Effector memory CD8-positive, alpha-beta T cell (primary cell): Measurements from ENCODE around the gene MAFG.
A peak's percentile ranks its signal among the peaks of the same experiment; 100 is the strongest.

Experiments used
- ATAC-seq: fragments of 150-1000 bp; cut with Tn5 transposase; replicated peaks from 2 replicates; pipeline ENCODE4 v1.10.0; 2021; ENCODE audit warnings: mild to moderate bottlenecking, moderate library complexity
- DNase-seq, 3 experiments: peaks; one replicate each; pipeline ENCODE4 v3.0.0; 2021
- H3K27ac Mint-ChIP-seq, 2 donors: one replicate each; pipeline ENCODE4 v1.8.0; 2022; ENCODE audit warnings: mild to moderate bottlenecking in 2 of 2, mixed read lengths in 2 of 2, moderate library complexity in 2 of 2
- H3K27me3 Mint-ChIP-seq, 2 donors: one replicate each; pipeline ENCODE4 v1.8.0; 2022; ENCODE audit warnings: mixed read lengths in 2 of 2
- H3K36me3 Mint-ChIP-seq: one replicate; pipeline ENCODE4 v1.8.0; 2022; ENCODE audit warnings: mild to moderate bottlenecking, moderate library complexity, mixed read lengths; ENCODE audit not compliant: insufficient read depth
- H3K4me1 Mint-ChIP-seq, 2 donors: one replicate each; pipeline ENCODE4 v1.8.0; 2022; ENCODE audit warnings: low read depth in 2 of 2, mixed read lengths in 2 of 2
- H3K4me3 Mint-ChIP-seq, 2 donors: one replicate each; pipeline ENCODE4 v1.8.0; 2022; ENCODE audit warnings: mild to moderate bottlenecking in 2 of 2, mixed read lengths in 2 of 2, moderate library complexity in 2 of 2
- H3K9me3 Mint-ChIP-seq, 2 donors: one replicate each; pipeline ENCODE4 v1.8.0; 2022; ENCODE audit warnings: mixed read lengths in 2 of 2

The MAFG gene

DNA sequence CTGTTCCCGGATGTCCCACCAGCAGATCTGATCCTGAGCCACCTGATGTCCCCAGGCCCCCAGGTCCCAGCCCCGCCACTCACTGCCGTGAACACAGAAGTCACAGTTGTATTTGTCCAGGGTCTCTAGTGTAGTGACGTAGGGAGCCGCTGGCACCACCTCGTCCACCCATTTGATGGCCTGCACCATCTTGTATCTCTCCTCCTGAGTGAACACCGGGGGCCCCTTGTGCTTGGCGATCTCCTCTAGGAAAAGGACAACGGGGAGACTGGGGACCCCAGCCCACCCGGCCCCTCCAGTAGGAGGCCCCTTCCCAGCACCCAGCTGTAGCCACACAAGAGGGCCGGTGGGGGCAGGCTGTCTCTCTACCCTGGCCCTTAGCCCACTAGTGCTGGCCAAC lies 18.7 kb downstream of the MAFG start:
- peaks cover 24% of the 10 kb centered on the region for H3K36me3 Mint-ChIP-seq

DNA sequence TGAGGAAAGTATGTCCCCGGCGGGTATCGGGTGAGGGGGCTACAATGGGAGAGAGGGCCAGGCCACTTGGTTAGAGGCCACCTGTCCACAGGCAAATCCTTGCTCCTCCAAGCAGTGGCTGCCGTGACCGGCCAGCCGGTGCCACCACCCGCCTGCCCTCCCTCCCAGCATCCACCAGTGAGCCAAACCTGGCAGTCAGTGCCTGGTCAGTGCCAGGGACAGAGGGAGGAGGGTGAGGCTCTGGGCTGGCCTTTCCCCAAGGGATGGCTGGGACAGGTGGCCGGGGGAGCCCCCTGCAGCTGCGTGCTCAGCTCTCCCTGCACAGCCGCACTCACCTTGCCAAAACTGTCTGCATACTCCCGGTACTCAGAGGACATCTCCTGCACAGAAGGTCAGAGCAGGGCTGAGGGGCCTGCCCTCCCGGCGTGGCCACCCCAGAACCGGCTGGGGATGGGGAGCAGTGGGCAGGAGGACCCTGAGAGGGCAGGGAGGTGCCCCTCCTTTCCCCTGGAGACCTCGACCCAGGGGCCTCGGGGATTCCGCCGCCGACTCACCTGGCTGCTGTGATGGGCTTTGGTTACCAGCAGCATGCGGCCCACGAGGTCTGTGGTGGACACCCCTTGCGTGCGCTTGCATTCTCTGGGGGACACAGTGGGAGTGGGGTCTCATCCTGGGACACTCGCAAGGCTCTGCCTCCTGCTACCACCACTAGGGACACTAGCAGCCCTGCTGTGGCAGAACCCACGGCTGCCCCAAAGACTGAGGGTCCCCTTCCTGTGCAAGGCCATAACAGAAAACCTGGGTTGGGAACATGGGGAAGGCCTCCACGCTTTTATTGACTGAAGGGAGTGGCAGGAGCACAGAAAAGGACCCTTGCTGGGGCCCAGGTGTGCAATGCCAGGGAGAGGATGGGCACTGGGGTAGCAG lies 20.1 kb downstream of the MAFG start:
- no peaks in the 10 kb centered on the region for H3K9me3 Mint-ChIP-seq
- DNase-seq (no peak), ATAC-seq (no peak)
- H3K4me1 Mint-ChIP-seq: peaks cover 8% of the 10 kb centered on the region in 2 donors
- H3K4me3 Mint-ChIP-seq: no peak overlapping the region
- H3K27ac Mint-ChIP-seq: no peak overlapping the region
- peaks cover 16% of the 10 kb centered on the region for H3K36me3 Mint-ChIP-seq
- no peaks in the 10 kb centered on the region for H3K27me3 Mint-ChIP-seq

More for the DNA sequence above, 18.7 kb downstream of the MAFG start:
- no peak overlapping the region for H3K4me3 Mint-ChIP-seq
- no peaks in the 10 kb centered on the region for H3K27me3 Mint-ChIP-seq
- peaks cover 8 to 11% of the 10 kb centered on the region in 2 donors for H3K4me1 Mint-ChIP-seq
- ATAC-seq: no peak
- DNase-seq: no peak
- H3K27ac Mint-ChIP-seq: no peak overlapping the region
- H3K9me3 Mint-ChIP-seq: no peaks in the 10 kb centered on the region

- no peak for ATAC-seq
- H3K27me3 Mint-ChIP-seq: no peaks in the 10 kb centered on the region
- peaks cover 12% of the 10 kb centered on the region for H3K36me3 Mint-ChIP-seq
- H3K9me3 Mint-ChIP-seq: no peaks in the 10 kb centered on the region
- no peak overlapping the region for H3K4me3 Mint-ChIP-seq
- H3K4me1 Mint-ChIP-seq: peaks cover 6% of the 10 kb centered on the region in 2 donors
- no peak for DNase-seq
- H3K27ac Mint-ChIP-seq: no peak overlapping the region
These were observed 20.9 kb downstream of the MAFG start for GRCh38 chr17:81906476-81907218.

GRCh38 chr17:81905993-81906392 lies 21.5 kb downstream of the MAFG start:
- H3K4me3 Mint-ChIP-seq: no peak overlapping the region
- H3K4me1 Mint-ChIP-seq: peaks cover 4 to 6% of the 10 kb centered on the region in 2 donors
- no peak for ATAC-seq
- no peak for DNase-seq
- peaks cover 3 to 6% of the 10 kb centered on the region in 2 donors for H3K27me3 Mint-ChIP-seq
- H3K9me3 Mint-ChIP-seq: no peaks in the 10 kb centered on the region
- H3K36me3 Mint-ChIP-seq: peaks cover 9% of the 10 kb centered on the region
- no peak overlapping the region for H3K27ac Mint-ChIP-seq

DNA sequence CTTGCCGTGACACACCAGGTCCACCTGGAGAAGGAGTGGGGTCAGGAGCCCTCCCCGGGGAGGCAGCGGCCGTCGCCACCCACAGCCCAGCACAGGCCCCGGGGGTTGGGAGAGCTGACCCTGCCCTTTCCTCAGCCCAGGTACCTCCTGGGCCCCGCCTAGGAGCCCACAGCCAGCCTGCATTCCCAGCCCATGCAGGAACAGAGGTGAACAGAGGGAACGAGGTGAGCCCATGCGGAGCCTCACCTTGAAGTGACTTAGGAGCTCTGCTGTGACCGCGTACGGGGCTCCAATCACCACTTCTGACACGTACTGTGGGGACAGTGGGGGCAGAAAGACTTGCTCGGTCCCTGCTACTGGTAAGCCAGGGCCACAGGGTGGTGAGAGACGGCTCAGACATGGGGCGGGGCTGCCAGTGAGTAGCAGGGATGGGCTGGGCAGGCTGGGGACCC lies 22.1 kb downstream of the MAFG start:
- no peak for DNase-seq

GRCh38 chr17:81904600-81905423 lies 22.7 kb downstream of the MAFG start:
- H3K4me1 Mint-ChIP-seq: peaks cover 0 to 7% of the 10 kb centered on the region in 2 donors
- H3K27ac Mint-ChIP-seq: no peak overlapping the region
- DNase-seq (no peak), ATAC-seq (no peak)
- no peak overlapping the region for H3K4me3 Mint-ChIP-seq
- no peaks in the 10 kb centered on the region for H3K9me3 Mint-ChIP-seq
- H3K27me3 Mint-ChIP-seq: peaks cover 8 to 12% of the 10 kb centered on the region in 2 donors
- H3K36me3 Mint-ChIP-seq: peaks cover 9% of the 10 kb centered on the region

More for the DNA sequence above, 22.1 kb downstream of the MAFG start:
- H3K36me3 Mint-ChIP-seq: peaks cover 9% of the 10 kb centered on the region
- ATAC-seq: no peak
- no peak overlapping the region for H3K27ac Mint-ChIP-seq
- peaks cover 8 to 11% of the 10 kb centered on the region in 2 donors for H3K27me3 Mint-ChIP-seq
- H3K9me3 Mint-ChIP-seq: no peaks in the 10 kb centered on the region
- peaks cover 4 to 10% of the 10 kb centered on the region in 2 donors for H3K4me1 Mint-ChIP-seq
- H3K4me3 Mint-ChIP-seq: no peak overlapping the region

DNA sequence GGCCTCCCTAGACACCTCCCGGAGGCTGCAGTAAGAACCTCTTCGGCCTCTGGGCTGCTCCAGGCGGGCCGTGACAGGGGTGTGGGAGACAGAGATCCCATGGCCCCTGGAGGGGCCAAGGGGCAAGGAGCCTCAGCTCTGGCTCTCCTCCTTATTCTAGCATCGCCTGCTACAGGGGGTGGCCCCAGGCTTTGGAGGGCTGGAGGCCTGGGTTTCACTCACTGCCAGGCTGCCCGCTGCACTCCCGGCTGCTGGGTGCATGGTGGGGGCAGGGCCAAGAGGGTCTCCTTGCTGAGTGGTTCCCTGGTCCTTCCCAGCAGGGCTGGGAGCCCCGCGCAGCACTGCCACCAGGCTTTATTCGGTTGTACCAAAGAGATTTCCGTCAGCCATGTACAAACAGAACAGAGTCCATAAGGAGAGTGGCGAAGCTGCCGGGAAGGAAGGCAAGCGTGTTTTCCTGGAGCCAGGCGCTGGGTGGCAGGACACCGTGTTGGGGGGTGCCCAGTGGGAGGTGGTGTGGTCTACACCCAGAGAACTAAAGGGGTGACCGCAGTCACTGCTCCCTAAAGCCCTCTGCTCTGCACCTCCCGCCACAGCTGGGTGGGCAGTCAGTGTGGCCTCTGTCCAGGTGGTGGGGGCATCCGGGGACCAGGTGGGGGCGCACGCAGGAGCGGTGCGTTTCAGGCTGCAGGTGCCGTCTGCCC lies 23.5 kb downstream of the MAFG start:
- Mint-ChIP-seq H3K27ac (no peak overlapping the region), H3K36me3 (peaks cover 14% of the 10 kb centered on the region), H3K4me1 (peaks cover 0 to 7% of the 10 kb centered on the region in 2 donors), H3K9me3 (no peaks in the 10 kb centered on the region), H3K4me3 (no peak overlapping the region), H3K27me3 (peaks cover 8 to 12% of the 10 kb centered on the region in 2 donors)
- DNase-seq: no peak
- ATAC-seq: no peak

DNA sequence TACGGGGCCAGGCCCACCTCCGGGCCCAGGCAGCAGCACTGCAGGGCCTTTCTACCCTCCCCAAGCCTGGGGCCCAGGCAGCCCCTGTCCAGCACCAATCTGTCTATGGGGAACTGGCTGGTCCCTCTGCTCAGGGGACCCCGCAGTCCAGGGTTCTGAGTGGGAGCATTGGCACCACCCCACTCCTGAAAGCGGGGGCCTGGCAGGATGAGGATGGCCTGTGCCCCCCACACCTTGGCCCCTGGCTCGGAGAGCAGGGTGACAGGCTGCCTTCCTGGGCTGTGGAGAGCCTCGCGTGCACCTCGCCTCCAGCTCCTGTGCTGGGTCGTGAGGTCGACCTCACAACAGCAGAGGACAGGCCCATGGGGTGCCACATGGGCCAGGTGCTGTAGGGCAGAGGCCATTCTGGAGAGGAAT lies 24.1 kb downstream of the MAFG start:
- Mint-ChIP-seq H3K27ac (no peak overlapping the region), H3K9me3 (no peaks in the 10 kb centered on the region), H3K27me3 (peaks cover 8 to 12% of the 10 kb centered on the region in 2 donors), H3K36me3 (peaks cover 19% of the 10 kb centered on the region), H3K4me1 (peaks cover 0 to 7% of the 10 kb centered on the region in 2 donors), H3K4me3 (no peak overlapping the region)
- DNase-seq (no peak), ATAC-seq (no peak)

DNA sequence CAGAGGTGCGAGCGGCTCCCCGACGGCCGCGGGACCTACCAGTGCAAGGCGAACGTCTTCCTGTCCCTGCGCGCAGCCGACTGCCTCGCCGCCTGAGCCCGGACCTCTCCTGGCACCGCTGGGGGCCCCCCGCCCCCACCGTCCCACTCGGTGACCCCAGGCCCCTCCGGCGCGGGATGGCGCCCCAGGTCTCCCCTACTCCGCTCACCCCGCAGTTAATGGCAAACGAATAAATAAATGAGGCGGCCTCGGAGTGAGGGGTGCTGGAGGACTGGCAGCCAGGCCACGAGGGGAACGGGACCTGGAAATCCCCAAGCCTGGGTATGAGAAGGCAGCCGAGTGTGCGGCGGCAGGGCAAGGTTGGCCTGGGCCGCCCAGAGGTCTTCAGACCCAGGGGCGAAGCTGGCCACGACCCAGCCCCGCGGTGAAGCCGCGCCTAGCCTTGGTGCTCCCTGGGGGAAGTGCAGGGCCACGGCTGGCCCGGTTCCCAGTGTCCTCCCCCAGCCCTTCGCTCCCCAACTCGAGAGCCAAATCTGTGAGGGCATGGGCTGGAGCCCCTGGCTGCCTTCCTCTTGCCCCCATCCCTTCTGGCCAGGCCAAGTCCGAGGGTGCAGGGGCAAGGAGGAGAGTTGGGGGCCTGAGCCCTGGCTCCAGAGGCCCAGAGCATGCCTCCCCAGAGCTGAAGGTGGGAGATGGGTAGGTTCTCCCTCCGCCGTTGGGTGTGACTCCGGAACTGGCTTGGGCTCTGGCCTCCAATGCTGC lies 24.7 kb downstream of the MAFG start:
- Mint-ChIP-seq H3K36me3 (peaks cover 19% of the 10 kb centered on the region), H3K27ac (no peak overlapping the region), H3K27me3 (peaks cover 8 to 12% of the 10 kb centered on the region in 2 donors)

GRCh38 chr17:81902023-81902652 lies 25.4 kb downstream of the MAFG start, which contains the start of gene NPB:
Gene NPB (plus strand): TSS chr17:81902238. CDS start chr17:81902278, 40 bp downstream.
- Mint-ChIP-seq H3K27ac (no peak within 1 kb of the TSS), H3K9me3 (no peaks in the 10 kb centered on the region), H3K36me3 (peaks cover 25% of the 10 kb centered on the region), H3K4me3 (peak within 1 kb of the TSS; percentile 9 to 21), H3K4me1 (peaks cover 0 to 7% of the 10 kb centered on the region in 2 donors), H3K27me3 (peaks cover 8 to 12% of the 10 kb centered on the region in 2 donors)
- ATAC-seq: peak; percentile 76
- no peak for DNase-seq

More for the DNA sequence above, 24.7 kb downstream of the MAFG start:
- H3K4me1 Mint-ChIP-seq: peaks cover 0 to 7% of the 10 kb centered on the region in 2 donors
- ATAC-seq: peak; percentile 52
- H3K9me3 Mint-ChIP-seq: no peaks in the 10 kb centered on the region
- no peak for DNase-seq
- no peak overlapping the region for H3K4me3 Mint-ChIP-seq

- peak overlapping the region; percentile 9 to 21 for H3K4me3 Mint-ChIP-seq
- peaks cover 0 to 7% of the 10 kb centered on the region in 2 donors for H3K4me1 Mint-ChIP-seq
- H3K9me3 Mint-ChIP-seq: no peaks in the 10 kb centered on the region
- H3K27me3 Mint-ChIP-seq: peaks cover 8 to 12% of the 10 kb centered on the region in 2 donors
- no peak overlapping the region for H3K27ac Mint-ChIP-seq
- DNase-seq: no peak
- H3K36me3 Mint-ChIP-seq: peaks cover 32% of the 10 kb centered on the region
- peak; percentile 20 for ATAC-seq
These were observed 26.1 kb downstream of the MAFG start for GRCh38 chr17:81901167-81902022.
